Heart left ventricle (tissue), 16 donors: ENCODE results near the gene MAP3K21. TPM values are rescaled to one million over a fixed set of nuclear protein-coding genes. Genes with fewer than 3 reads are reported as not detected.

Source experiments
- ATAC-seq, 4 donors: fragments of 200-7000 bp; cut with Tn5 transposase; one replicate each; pipeline ENCODE4 v1.9.1; 2020 to 2022; ENCODE audit warnings: moderate library complexity in 4 of 4, mild to moderate bottlenecking in 3 of 4, moderate number of reproducible peaks in 1 of 4
- DNase-seq, 5 donors: peaks; one replicate each; pipeline ENCODE4 v3.0.0-alpha.2; 2020
- H3K27ac ChIP-seq, 12 donors: fragments of 200-600 bp; sonication (generic) in 4 of 12; one replicate each; pipeline versions ENCODE4 v1.5.0 to v1.8.0; 2016 to 2022; ENCODE audit warnings: mild to moderate bottlenecking in 2 of 12
- H3K27me3 ChIP-seq, 9 donors: fragments of 200-600 bp; sonication (generic) in 2 of 9; one replicate each; pipeline versions ENCODE4 v1.5.1 to v1.8.0; 2016 to 2022; ENCODE audit warnings: mild to moderate bottlenecking in 3 of 9
- H3K36me3 ChIP-seq, 9 donors: fragments of 200-600 bp; sonication (generic) in 2 of 9; one replicate each; pipeline versions ENCODE4 v1.5.0 to v1.8.0; 2018 to 2022; ENCODE audit warnings: mild to moderate bottlenecking in 2 of 9
- H3K4me1 ChIP-seq, 12 donors: fragments of 200-600 bp; sonication (generic) in 4 of 12; one replicate each; pipeline versions ENCODE4 v1.5.0 to v1.8.0; 2016 to 2022; ENCODE audit warnings: mild to moderate bottlenecking in 3 of 12
- H3K4me3 ChIP-seq, 12 donors: fragments of 200-600 bp; sonication (generic) in 4 of 12; one replicate each; pipeline versions ENCODE4 v1.5.0 to v1.8.0; 2017 to 2022; ENCODE audit warnings: mild to moderate bottlenecking in 9 of 12, moderate library complexity in 4 of 12
- H3K9me3 ChIP-seq, 12 donors: fragments of 200-600 bp; sonication (generic) in 4 of 12; one replicate each; pipeline versions ENCODE4 v1.5.0 to v1.8.0; 2016 to 2022; ENCODE audit warnings: mild to moderate bottlenecking in 1 of 12
- CTCF ChIP-seq, 12 donors: fragments of 200-600 bp; sonication (generic) in 4 of 12; IDR thresholded peaks; one replicate each; pipeline versions ENCODE4 v1.5.0 to v1.8.0; 2018 to 2022; ENCODE audit warnings: antibody characterized with exemption in 12 of 12, mild to moderate bottlenecking in 5 of 12
- POLR2A ChIP-seq, 2 donors: fragments of 450-650 bp; IDR thresholded peaks; one replicate each; pipeline ENCODE4 v1.6.1; 2017; ENCODE audit warnings: antibody characterized with exemption in 2 of 2, mild to moderate bottlenecking in 2 of 2, moderate library complexity in 2 of 2
- WGBS, 4 donors: extraction: QIAGEN DNeasy Blood & Tissue Kit in 2 of 4; methylation state at CpG; one replicate each; pipeline versions ENCODE4 v1.1.5 to v1.1.7; 2013 to 2018; 5-methylcytosine and 5-hydroxymethylcytosine counted together
- intact Hi-C, 10 donors: fragments of 100-400 bp; cut with DNase I; formaldehyde crosslinking; loops; one replicate each; pipeline versions ENCODE4 v1.11.1 to v1.14.2; 2022
- polyA plus RNA-seq, 2 donors: library from polyadenylated mRNA; stranded (reverse); fragments of 200-250 nt; gene quantifications; one replicate each; pipeline ENCODE4 v1.2.3, GENCODE V29; 2013
- total RNA-seq, 9 donors: library from RNA; depleted of rRNA in 2 of 9; stranded (reverse); fragments of >200 nt in 2 of 9; fragmentation: NEBNext Ultra II Directional in 3 of 9; extraction: Animal tissue kit (Norgen Biotek cat#: 25700) in 3 of 9; gene quantifications; one replicate each; pipeline versions ENCODE4 v1.1.0 to v1.2.4, GENCODE V29; 2016 to 2023
- donor health status: ischemic (EF 13 %, LVEDD 7.1; RV severe dilation, severe dysfunction).
- donor health status: healthy with polysubstance abuse.
- donor health status: DM: no; HTN: yes; CAD: no.
- donor health status: DM: no; HTN: no; CAD: no.
- donor health status: ischemic (EF 25% LVEDD 6.9; RV normal size, moderate dysfunction).
- donor health status: ischemic (EF 25% LVEDD 5.7; RV mildly dilated, moderate dysfunction).
- donor health status: healthy.
- donor health status: DM: yes; HTN: yes; CAD: no.
- donor health status: ischemic (EF 35%, LVEDD 5.7; RV mildly dilated, moderate dysfunction).
- donor health status: nonischemic (EF 11% LVEDD 7.7; RV severe dilation, severe dysfunction).
- donor health status: DM: yes; HTN: yes; CAD: no.
- donor health status: PGD.
- donor health status: ischemic (EF 29% LVEDD 5.4; RV normal size, mild dysfunction).
- donor health status: nonischemic (EF 23%, LVEDD 6.1; RV moderate dilation, normal function).

MAP3K21 gene
- total and polyA plus RNA-seq, 11 donors = 0.14 to 0.86 (median 0.23) TPM

DNA sequence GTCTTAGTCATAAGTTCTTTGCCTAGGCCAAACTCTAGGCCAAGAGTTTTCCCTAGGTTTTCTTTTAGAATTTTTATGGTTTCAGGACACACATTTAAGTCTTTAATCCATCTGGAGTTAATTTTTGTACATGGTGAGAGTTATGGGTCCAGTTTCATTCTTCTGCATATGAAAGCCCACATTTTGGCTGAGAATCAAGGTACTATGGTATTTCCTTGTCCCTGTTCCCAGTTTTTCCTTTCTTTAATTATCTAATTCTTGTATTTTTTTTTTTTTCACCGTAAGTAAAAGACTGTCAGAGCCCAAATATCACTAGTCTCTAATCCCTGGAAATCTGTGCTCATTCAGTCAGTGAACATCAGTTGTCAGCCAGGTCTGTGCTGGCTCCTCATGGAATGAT, 105.4 kb downstream of the MAP3K21 start:
- no peaks in the 10 kb centered on the region for H3K4me1 ChIP-seq
- no peak overlapping the region for H3K4me3 ChIP-seq
- no peak for ATAC-seq
- intact Hi-C loops = no loop called here
- H3K36me3 ChIP-seq = no peaks in the 10 kb centered on the region
- 28 to 35% (median 32%) methylated on average over 1 of the region's 1 CpG for WGBS, 4 donors
- no peak overlapping the region for H3K27ac ChIP-seq
- peaks cover 0 to 5% (median 0%) of the 10 kb centered on the region in 12 donors for H3K9me3 ChIP-seq
- no peak for TF ChIP-seq CTCF (IDR thresholded peaks at IDR 0.05)
- no peak for TF ChIP-seq POLR2A (IDR thresholded peaks at IDR 0.05)
- no peak for DNase-seq
- peaks cover 0 to 5% (median 0%) of the 10 kb centered on the region in 9 donors for H3K27me3 ChIP-seq

DNA sequence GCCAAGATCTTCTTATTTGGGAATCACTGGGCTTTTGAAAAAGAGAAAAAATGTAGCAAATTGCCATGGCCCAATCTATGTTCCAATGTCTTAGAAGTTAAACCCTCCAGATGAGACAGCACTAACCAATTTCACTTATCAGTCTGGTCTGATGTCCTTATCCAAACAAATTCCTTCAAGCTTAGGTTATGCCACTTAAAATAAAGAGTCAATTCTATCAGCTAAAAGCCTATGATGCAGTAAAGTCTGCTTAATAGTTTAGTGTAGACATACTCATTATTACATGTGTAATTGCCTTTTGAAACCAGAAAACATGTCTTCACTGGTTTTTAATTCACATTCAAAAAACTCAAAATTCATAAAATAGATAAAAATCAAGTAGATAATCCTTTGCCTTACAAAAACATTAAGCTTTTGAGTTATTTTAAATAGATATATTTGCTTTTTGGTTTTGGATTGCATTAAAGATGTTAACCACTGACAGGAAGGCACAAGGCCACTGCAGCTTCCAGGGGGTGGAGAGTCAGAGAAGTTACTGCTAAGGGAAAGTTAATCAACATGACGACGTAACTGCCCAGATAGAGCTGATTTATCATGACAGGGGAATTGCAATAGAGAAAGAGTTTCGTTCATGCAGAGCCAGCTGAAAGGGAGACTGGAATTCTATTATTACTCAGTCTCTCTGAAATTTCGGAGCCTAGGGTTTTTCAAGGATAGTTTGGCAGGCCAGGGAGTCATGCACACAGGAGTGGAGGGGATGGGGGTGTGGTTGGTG, 106.1 kb downstream of the MAP3K21 start:
- no peak overlapping the region for H3K27ac ChIP-seq
- H3K4me3 ChIP-seq = no peak overlapping the region
- TF ChIP-seq POLR2A (IDR thresholded peaks at IDR 0.05) (no peak), CTCF (IDR thresholded peaks at IDR 0.05) (no peak)
- peaks cover 0 to 5% (median 0%) of the 10 kb centered on the region in 9 donors for H3K27me3 ChIP-seq
- intact Hi-C loops = no loop called here
- no peaks in the 10 kb centered on the region for H3K36me3 ChIP-seq
- DNase-seq (no peak), ATAC-seq (no peak)
- no peaks in the 10 kb centered on the region for H3K4me1 ChIP-seq
- 42 to 65% (median 55%) methylated on average over 4 of the region's 4 CpGs for WGBS, 4 donors
- H3K9me3 ChIP-seq = peaks cover 0 to 5% (median 0%) of the 10 kb centered on the region in 12 donors

Other genes starting within 250 kb of the MAP3K21 start
- 1 to 10 TPM in 8 of 9 donors, under 1 TPM in 1; 0.90 to 5.3 (median 2.3) TPM for gene PCNX2, start 32.0 kb upstream of the MAP3K21 start, total RNA-seq
- under 1 TPM; 0.27 to 0.32 TPM for gene PCNX2, start 32.0 kb upstream of the MAP3K21 start, polyA plus RNA-seq